Prostate gland (tissue), 2 donors: ENCODE measurements around the gene GNG2. TPM values are rescaled to one million over a fixed set of nuclear protein-coding genes. Genes with fewer than 3 reads are reported as not detected.

Source experiments
- DNase-seq: peaks from one replicate; pipeline ENCODE4 v3.0.0-alpha.2; 2019; ENCODE audit warnings: low spot score
- H3K27ac ChIP-seq, 2 donors: fragments of 200-600 bp; sonication (generic); 2 replicates each; pipeline ENCODE4 v1.5.1; 2017 to 2019
- H3K27me3 ChIP-seq: fragments of 200-600 bp; sonication (generic); replicated peaks from 2 replicates; pipeline ENCODE4 v1.5.1; 2019; ENCODE audit not compliant: insufficient read depth
- H3K36me3 ChIP-seq, 2 donors: fragments of 200-600 bp; sonication (generic); 1 replicate in 1 of 2; 2 replicates in 1 of 2; pipeline versions ENCODE4 v1.5.1 to v1.8.1; 2017 to 2019
- H3K4me1 ChIP-seq: fragments of 200-600 bp; sonication (generic); replicated peaks from 2 replicates; pipeline ENCODE4 v1.5.1; 2019
- H3K4me3 ChIP-seq, 2 donors: fragments of 200-600 bp; sonication (generic); 2 replicates each; pipeline ENCODE4 v1.5.1; 2017 to 2019
- H3K9me3 ChIP-seq: fragments of 200-600 bp; sonication (generic); 2 replicates; pipeline ENCODE4 v1.5.1; 2017
- CTCF ChIP-seq, 4 experiments: fragments of 200-600 bp in 2 of 4; fragments of 450-650 bp in 2 of 4; sonication (generic) in 2 of 4; IDR thresholded peaks; 1 replicate in 3 of 4; 2 replicates in 1 of 4; pipeline ENCODE4 v1.5.1; 2016 to 2019; ENCODE audit warnings: antibody characterized with exemption in 4 of 4, mild to moderate bottlenecking in 2 of 4, moderate library complexity in 2 of 4
- POLR2A ChIP-seq: fragments of 450-650 bp; IDR thresholded peaks from one replicate; pipeline ENCODE4 v1.6.1; 2016; ENCODE audit warnings: antibody characterized with exemption, mild to moderate bottlenecking
- POLR2AphosphoS5 ChIP-seq: sonication (generic); formaldehyde crosslinking; IDR thresholded peaks from one replicate; pipeline ENCODE4 v1.6.1; 2017; ENCODE audit warnings: antibody characterized with exemption
- WGBS: methylation state at CpG from one replicate; pipeline ENCODE4 v1.1.5; 2018; 5-methylcytosine and 5-hydroxymethylcytosine counted together
- intact Hi-C: fragments of 100-400 bp; cut with DNase I; formaldehyde crosslinking; loops from one replicate; pipeline ENCODE4 v1.14.2; 2022
- total RNA-seq, 2 donors: library from RNA; depleted of rRNA; stranded (reverse); fragments of >200 nt; gene quantifications; one replicate each; pipeline ENCODE4 v1.1.0, GENCODE V29; 2016

Gene GNG2
- total RNA-seq, 2 donors from 2014 or later = 2.7 to 120 TPM

DNA sequence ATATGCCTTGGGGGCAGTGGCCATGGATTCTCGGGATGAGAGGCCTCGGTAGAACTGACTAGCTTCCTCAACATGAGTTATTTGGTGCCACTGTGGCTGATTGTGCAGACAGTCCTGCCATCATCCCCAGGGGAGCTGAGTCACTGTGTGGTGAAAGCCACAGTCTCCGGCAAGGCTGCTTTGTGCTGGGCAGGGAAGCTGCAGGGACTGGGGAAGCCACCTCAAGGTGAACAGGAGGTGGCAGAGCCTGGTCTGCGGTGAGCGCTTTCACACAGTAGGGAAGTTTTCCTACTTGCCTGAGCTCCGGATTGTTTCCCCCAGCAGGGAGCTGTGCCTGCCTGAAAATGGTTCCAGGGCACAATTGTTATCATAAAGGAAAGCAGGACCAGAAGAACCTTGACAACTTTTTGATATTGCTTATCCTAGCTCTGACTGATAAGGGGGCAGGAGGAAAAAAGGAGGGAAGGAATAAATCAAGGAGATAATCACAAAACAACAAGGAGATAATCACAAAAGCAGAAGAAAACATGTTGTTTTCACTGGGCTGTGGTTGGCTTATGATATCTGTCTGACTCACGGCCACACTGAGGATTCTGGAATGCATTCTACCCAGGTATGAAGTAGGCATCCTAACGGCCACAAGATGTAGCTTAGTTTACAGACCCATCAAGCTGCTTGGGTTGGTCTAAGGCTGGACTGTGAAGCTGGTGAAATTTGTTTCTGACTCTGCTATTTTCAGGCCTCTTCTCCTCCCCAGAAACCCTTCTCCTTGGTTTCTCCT lies 32.2 kb upstream of the GNG2 start:
- Histone ChIP-seq H3K27ac (no peak overlapping the region), H3K9me3 (no peaks in the 10 kb centered on the region), H3K36me3 (no peaks in the 10 kb centered on the region), H3K27me3 (no peaks in the 10 kb centered on the region), H3K4me1 (no peaks in the 10 kb centered on the region), H3K4me3 (no peak overlapping the region)
- no peak for TF ChIP-seq POLR2A
- TF ChIP-seq POLR2AphosphoS5 = no peak
- no peak for TF ChIP-seq CTCF (IDR thresholded peaks at IDR 0.05)
- DNase-seq = no peak
- WGBS = 66% methylated on average over 7 of the region's 8 CpGs
- intact Hi-C loops = no loop called here

- Histone ChIP-seq H3K27me3 (no peaks in the 10 kb centered on the region), H3K27ac (no peak overlapping the region), H3K4me3 (no peak overlapping the region), H3K36me3 (no peaks in the 10 kb centered on the region), H3K4me1 (no peaks in the 10 kb centered on the region), H3K9me3 (no peaks in the 10 kb centered on the region)
- TF ChIP-seq CTCF (IDR thresholded peaks at IDR 0.05) (no peak), POLR2A (no peak), POLR2AphosphoS5 (no peak)
- WGBS = 54% methylated on average over 8 of the region's 8 CpGs
- intact Hi-C loops = no loop called here
- DNase-seq = no peak
Observed at GRCh38 chr14:51834240-51834639, 26.2 kb upstream of the GNG2 start.

DNA sequence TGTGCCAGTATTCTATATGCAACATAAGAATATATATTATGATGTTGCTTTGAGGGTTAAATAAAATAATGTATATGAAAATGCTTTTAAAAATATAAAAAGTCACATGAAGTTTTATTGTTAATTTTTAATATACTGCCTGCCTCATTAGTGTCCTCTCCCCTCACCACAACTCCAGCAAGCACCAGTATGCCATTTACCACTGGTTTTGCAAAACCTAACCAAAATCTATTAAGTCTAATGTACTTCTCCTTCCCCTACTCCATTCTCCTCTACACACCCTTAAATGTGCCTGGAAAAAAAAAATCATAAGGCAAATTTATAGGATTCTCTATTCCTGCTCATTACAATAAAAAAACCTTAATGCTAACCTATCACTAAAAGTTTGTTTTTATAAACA lies 24.0 kb upstream of the GNG2 start:
- H3K27ac ChIP-seq = no peak overlapping the region
- H3K4me3 ChIP-seq = no peak overlapping the region
- H3K36me3 ChIP-seq = no peaks in the 10 kb centered on the region
- no peaks in the 10 kb centered on the region for H3K4me1 ChIP-seq
- no peak for DNase-seq
- no peaks in the 10 kb centered on the region for H3K9me3 ChIP-seq
- no peaks in the 10 kb centered on the region for H3K27me3 ChIP-seq
- TF ChIP-seq POLR2A = no peak
- TF ChIP-seq POLR2AphosphoS5 = no peak
- no peak for TF ChIP-seq CTCF (IDR thresholded peaks at IDR 0.05)
- intact Hi-C loops = no loop called here

GRCh38 chr14:51844081-51844881 lies 16.1 kb upstream of the GNG2 start:
- intact Hi-C loops = no loop called here
- TF ChIP-seq POLR2A (no peak), CTCF (IDR thresholded peaks at IDR 0.05) (no peak), POLR2AphosphoS5 (no peak)
- no peaks in the 10 kb centered on the region for H3K9me3 ChIP-seq
- H3K27me3 ChIP-seq = no peaks in the 10 kb centered on the region
- H3K4me3 ChIP-seq = no peak overlapping the region
- no peaks in the 10 kb centered on the region for H3K36me3 ChIP-seq
- no peaks in the 10 kb centered on the region for H3K4me1 ChIP-seq
- H3K27ac ChIP-seq = no peak overlapping the region
- no peak for DNase-seq
- WGBS = 80% methylated on average over 6 of the region's 6 CpGs
